ENCODE data around the gene SLC51B.

DNA sequence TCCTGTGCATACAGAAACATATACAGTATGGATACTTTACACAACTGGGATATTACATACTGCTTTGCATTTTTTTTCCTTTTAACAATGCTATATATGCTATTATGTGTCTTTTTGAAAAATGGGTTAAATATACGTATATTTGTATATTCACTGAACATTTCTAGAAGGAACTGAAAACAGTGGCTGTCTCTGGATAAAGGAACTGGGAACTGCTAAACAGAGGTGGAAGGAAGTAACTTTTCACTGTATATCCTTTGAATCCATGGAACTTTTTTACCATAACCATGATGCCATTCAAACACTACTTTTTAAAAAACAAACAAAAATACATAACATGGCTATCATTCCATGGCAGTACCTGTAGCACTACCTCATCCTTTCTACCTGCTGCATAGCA, 17.6 kb upstream of the SLC51B start:
- TF ChIP-seq, protein P1, sequence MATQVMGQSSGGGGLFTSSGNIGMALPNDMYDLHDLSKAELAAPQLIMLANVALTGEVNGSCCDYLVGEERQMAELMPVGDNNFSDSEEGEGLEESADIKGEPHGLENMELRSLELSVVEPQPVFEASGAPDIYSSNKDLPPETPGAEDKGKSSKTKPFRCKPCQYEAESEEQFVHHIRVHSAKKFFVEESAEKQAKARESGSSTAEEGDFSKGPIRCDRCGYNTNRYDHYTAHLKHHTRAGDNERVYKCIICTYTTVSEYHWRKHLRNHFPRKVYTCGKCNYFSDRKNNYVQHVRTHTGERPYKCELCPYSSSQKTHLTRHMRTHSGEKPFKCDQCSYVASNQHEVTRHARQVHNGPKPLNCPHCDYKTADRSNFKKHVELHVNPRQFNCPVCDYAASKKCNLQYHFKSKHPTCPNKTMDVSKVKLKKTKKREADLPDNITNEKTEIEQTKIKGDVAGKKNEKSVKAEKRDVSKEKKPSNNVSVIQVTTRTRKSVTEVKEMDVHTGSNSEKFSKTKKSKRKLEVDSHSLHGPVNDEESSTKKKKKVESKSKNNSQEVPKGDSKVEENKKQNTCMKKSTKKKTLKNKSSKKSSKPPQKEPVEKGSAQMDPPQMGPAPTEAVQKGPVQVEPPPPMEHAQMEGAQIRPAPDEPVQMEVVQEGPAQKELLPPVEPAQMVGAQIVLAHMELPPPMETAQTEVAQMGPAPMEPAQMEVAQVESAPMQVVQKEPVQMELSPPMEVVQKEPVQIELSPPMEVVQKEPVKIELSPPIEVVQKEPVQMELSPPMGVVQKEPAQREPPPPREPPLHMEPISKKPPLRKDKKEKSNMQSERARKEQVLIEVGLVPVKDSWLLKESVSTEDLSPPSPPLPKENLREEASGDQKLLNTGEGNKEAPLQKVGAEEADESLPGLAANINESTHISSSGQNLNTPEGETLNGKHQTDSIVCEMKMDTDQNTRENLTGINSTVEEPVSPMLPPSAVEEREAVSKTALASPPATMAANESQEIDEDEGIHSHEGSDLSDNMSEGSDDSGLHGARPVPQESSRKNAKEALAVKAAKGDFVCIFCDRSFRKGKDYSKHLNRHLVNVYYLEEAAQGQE (IDR thresholded peaks at IDR 0.05; ENCODE audit: insufficient read depth in 1 of 2, low read depth in 2 of 2, low read length in 2 of 2), result no peak
- TF ChIP-seq POLR2AphosphoS5 (IDR thresholded peaks at IDR 0.05; ENCODE audit: low read depth, low read length), result no peak
